A673 (cell line): ENCODE results near the gene SUPT3H. TPM values are rescaled to one million over a fixed set of nuclear protein-coding genes. Genes with fewer than 3 reads are reported as not detected.

Source experiments
- BruUV-seq: library from RNA; stranded (reverse); fragments of 400-500 nt; replicated peaks from 2 replicates; lab custom pipeline; 2021; lab: Mats Ljungman, UMichigan
- CTCF ChIA-PET: fragments of 300-600 bp; sonication (Branson Sonifier 250); formaldehyde crosslinking; loops from one replicate; lab custom pipeline; 2022; ENCODE audit warnings: antibody characterized with exemption; lab: Charles Lee
- POLR2A ChIA-PET: fragments of 300-600 bp; sonication (Branson Sonifier 250); formaldehyde crosslinking; loops from one replicate; lab custom pipeline; 2022; ENCODE audit warnings: antibody characterized with exemption; ENCODE audit not compliant: low non-redundant PET; lab: Charles Lee
- DNase-seq: peaks from one replicate; pipeline ENCODE4 v3.0.0-alpha.2; 2015; ENCODE audit warnings: low spot score
- H3K27ac ChIP-seq: fragments of 200-600 bp; sonication (generic); 2 replicates; pipeline ENCODE4 v1.5.1; 2016; ENCODE audit warnings: mixed run types, low read depth, mild to moderate bottlenecking, mixed read lengths, antibody characterized with exemption, low read length; ENCODE audit not compliant: poor library complexity, severe bottlenecking
- H3K27me3 ChIP-seq: fragments of 200-600 bp; sonication (generic); replicated peaks from 2 replicates; pipeline ENCODE4 v1.6.1; 2017; ENCODE audit warnings: mixed run types, low read depth, mild to moderate bottlenecking, mixed read lengths, antibody characterized with exemption, low read length; ENCODE audit not compliant: insufficient read depth, poor library complexity
- H3K36me3 ChIP-seq: fragments of 200-600 bp; sonication (generic); 2 replicates; pipeline ENCODE4 v1.6.1; 2016; ENCODE audit warnings: mixed run types, mild to moderate bottlenecking, mixed read lengths, antibody characterized with exemption, low read length; ENCODE audit not compliant: insufficient read depth, poor library complexity, severe bottlenecking
- H3K4me1 ChIP-seq: fragments of 200-600 bp; sonication (generic); 2 replicates; pipeline ENCODE4 v1.6.1; 2017; ENCODE audit warnings: mixed run types, mild to moderate bottlenecking, mixed read lengths, antibody characterized with exemption, low read length; ENCODE audit not compliant: insufficient read depth, poor library complexity, severe bottlenecking
- H3K4me3 ChIP-seq: fragments of 200-600 bp; sonication (generic); 2 replicates; pipeline ENCODE4 v1.5.1; 2016; ENCODE audit warnings: low read depth, mixed run types, mild to moderate bottlenecking, mixed read lengths, low read length; ENCODE audit not compliant: poor library complexity, severe bottlenecking
- H3K9me3 ChIP-seq: fragments of 200-600 bp; sonication (generic); 2 replicates; pipeline ENCODE4 v1.6.1; 2016; ENCODE audit warnings: mixed run types, low read depth, mild to moderate bottlenecking, mixed read lengths, antibody characterized with exemption, low read length; ENCODE audit not compliant: poor library complexity, severe bottlenecking
- EZH2 ChIP-seq: fragments of 200-600 bp; sonication (generic); IDR thresholded peaks from 2 replicates; pipeline ENCODE4 v1.6.1; 2017; ENCODE audit warnings: borderline replicate concordance, low read depth, mild to moderate bottlenecking, mixed read lengths, antibody characterized with exemption, low read length; ENCODE audit not compliant: poor library complexity, severe bottlenecking
- intact Hi-C: fragments of 100-400 bp; cut with micrococcal nuclease; formaldehyde crosslinking; loops from one replicate; pipeline ENCODE4 v1.10.0; 2022; ENCODE audit not compliant: unreplicated experiment
- total RNA-seq: library from RNA; stranded (reverse); gene quantifications from 2 replicates; pipeline ENCODE4 v1.2.3, GENCODE V29; 2021
- TF ChIP-seq, protein P1 (sequence below): fragments of 300-800, 200-600 bp; sonication (generic); conservative IDR thresholded peaks from 2 replicates; pipeline ENCODE4 v1.5.1; 2017; ENCODE audit warnings: low read depth, mild to moderate bottlenecking, antibody characterized with exemption, low read length, moderate library complexity, mixed read lengths

Gene SUPT3H
- total RNA-seq, 1 experiment from 2014 or later = 10.8 TPM

DNA sequence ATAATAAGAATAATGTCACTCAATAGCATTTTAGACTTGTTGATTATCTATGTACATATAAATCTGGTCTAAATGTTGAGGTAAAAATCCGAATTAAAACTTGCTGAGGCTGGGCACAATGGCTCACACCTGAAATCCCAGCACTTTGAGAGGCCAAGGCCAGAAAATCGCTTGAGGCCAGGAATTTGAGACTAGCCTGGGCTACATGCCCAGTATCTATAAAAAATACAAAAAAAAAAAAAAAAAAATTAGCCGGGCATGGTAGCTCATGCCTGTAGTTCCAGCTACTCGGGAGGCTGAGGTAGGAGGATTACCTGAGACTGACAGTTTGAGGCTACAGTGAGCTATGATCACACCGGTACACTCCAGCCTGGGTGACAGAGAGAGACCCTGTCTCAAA, 34.2 kb upstream of the SUPT3H start:
- POLR2A ChIA-PET = no interaction called here
- Histone ChIP-seq H3K9me3 (no peaks in the 10 kb centered on the region), H3K36me3 (no peaks in the 10 kb centered on the region), H3K4me1 (peaks cover 4% of the 10 kb centered on the region), H3K27me3 (no peaks in the 10 kb centered on the region), H3K4me3 (no peak overlapping the region), H3K27ac (no peak overlapping the region)
- CTCF ChIA-PET = no interaction called here
- intact Hi-C loops = loop anchor here (10.0 kb wide), 1 partner anchor 757 kb away; no protein-coding TSS in a partner anchor
- no peak for TF ChIP-seq EZH2
- TF ChIP-seq, protein P1, sequence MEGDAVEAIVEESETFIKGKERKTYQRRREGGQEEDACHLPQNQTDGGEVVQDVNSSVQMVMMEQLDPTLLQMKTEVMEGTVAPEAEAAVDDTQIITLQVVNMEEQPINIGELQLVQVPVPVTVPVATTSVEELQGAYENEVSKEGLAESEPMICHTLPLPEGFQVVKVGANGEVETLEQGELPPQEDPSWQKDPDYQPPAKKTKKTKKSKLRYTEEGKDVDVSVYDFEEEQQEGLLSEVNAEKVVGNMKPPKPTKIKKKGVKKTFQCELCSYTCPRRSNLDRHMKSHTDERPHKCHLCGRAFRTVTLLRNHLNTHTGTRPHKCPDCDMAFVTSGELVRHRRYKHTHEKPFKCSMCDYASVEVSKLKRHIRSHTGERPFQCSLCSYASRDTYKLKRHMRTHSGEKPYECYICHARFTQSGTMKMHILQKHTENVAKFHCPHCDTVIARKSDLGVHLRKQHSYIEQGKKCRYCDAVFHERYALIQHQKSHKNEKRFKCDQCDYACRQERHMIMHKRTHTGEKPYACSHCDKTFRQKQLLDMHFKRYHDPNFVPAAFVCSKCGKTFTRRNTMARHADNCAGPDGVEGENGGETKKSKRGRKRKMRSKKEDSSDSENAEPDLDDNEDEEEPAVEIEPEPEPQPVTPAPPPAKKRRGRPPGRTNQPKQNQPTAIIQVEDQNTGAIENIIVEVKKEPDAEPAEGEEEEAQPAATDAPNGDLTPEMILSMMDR = no peak
- DNase-seq = no peak
- no TSS peak for BruUV-seq

DNA sequence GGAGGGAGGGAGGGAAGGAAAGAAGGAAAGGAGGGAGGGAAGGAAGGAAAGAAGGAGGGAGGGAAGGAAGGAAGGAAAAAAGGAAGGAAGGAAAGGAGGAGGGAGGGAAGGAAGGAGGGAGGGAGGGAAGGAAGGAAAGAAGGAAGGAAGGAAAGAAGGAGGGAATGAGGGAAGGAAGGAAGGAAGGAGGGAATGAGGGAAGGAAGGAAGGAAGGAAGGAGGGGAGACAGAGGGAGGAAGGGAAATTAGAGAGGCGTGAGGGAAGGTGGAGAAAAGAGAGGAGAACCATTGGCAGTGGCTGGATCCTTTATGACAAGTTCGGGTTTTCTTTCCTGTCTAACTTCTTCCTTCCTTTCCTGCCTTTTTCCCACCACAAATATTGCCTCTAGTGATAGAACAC, 22.3 kb upstream of the SUPT3H start:
- intact Hi-C loops = no loop called here
- BruUV-seq = no TSS peak
- ChIA-PET CTCF (no interaction called here), POLR2A (no interaction called here)
- Histone ChIP-seq H3K9me3 (no peaks in the 10 kb centered on the region), H3K4me3 (no peak overlapping the region), H3K4me1 (peaks cover 3% of the 10 kb centered on the region), H3K36me3 (no peaks in the 10 kb centered on the region), H3K27ac (no peak overlapping the region), H3K27me3 (no peaks in the 10 kb centered on the region)
- TF ChIP-seq, protein P1 = no peak
- no peak for TF ChIP-seq EZH2
- no peak for DNase-seq

DNA sequence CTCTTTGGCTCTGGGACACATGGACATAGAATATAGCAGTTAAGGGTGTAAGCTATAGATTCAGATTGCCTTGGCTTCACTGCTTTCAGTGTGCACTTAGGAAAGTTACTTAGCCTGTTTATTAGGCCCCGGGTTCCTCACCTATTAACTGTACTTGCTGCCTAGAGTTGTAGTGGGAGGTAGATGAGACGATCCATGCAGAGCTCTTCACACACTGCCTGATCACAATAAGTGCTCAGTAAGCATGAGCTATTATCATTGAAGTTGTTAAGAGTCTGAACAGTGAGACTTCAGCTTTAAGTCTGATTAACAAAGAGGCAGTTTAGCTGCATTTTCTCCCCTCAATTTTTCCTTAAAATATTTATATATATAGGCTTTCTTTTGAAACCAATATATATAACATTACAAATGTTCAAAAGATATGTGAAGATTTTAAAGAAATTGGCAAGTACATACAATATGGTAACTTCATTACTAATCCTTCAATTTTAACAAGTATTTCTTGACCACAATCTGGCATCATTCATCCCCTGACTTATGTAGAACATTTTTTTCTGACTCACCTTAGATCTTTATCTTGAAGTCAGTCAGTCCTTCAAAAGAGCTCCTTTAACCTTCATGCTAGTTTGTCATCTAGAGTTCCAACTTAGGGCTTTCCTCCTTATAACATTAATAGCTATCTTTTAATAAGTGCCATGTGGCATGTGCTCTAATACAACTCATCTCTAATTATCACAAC, 20.5 kb upstream of the SUPT3H start:
- intact Hi-C loops = no loop called here
- Histone ChIP-seq H3K36me3 (no peaks in the 10 kb centered on the region), H3K9me3 (no peaks in the 10 kb centered on the region), H3K4me1 (peaks cover 3% of the 10 kb centered on the region), H3K27ac (no peak overlapping the region), H3K27me3 (no peaks in the 10 kb centered on the region), H3K4me3 (no peak overlapping the region)
- CTCF ChIA-PET = no interaction called here
- POLR2A ChIA-PET = no interaction called here
- TF ChIP-seq EZH2 = no peak
- TF ChIP-seq, protein P1 = no peak
- no TSS peak for BruUV-seq
- no peak for DNase-seq
